Measurements from ENCODE around the gene SYCP3. TPM values are rescaled to one million over a fixed set of nuclear protein-coding genes. Genes with fewer than 3 reads are reported as not detected.

SYCP3 gene
- total and polyA plus RNA-seq, 2 of the 13 experiments (the other 11 are each of a cell fraction or from before 2014, with no cell fraction given), result not detected

GRCh38 chr12:101707131-101707782 lies 32.0 kb downstream of the SYCP3 start:
- no peak overlapping the region for H3K4me3 ChIP-seq (replicated peaks in 1 of 3; ENCODE audit: insufficient read depth in 1 of 3, low read depth in 2 of 3, low read length in 3 of 3)
- no peak overlapping the region for H2AFZ ChIP-seq (ENCODE audit: low read length)
- no peak for FAIRE-seq
- H3K4me2 ChIP-seq (ENCODE audit: low read depth, low read length), result no peak overlapping the region
- ATAC-seq, result peak; percentile 42
- peaks cover 2 to 10% of the 10 kb centered on the region in 2 experiments; a peak in 3 of 5 replicates for H3K36me3 ChIP-seq (replicated peaks in 1 of 2; ENCODE audit: control insufficient read depth in 1 of 2, insufficient read depth in 2 of 2, low read length in 2 of 2)
- H3K27me3 ChIP-seq (ENCODE audit: control insufficient read depth in 1 of 2, insufficient read depth in 2 of 2, low read length in 2 of 2), result no peaks in the 10 kb centered on the region
- peaks cover 22% of the 10 kb centered on the region for H4K20me1 ChIP-seq (ENCODE audit: insufficient read depth, low read length)
- no peaks in the 10 kb centered on the region for H3K9me3 ChIP-seq (ENCODE audit: low read length)
- in situ Hi-C loops (cut with HindIII; ENCODE audit: extremely low pct_ligation_motif_present, low pct_unique_long_range_greater_than_20kb), result no loop called here
- ChIA-PET POLR2A (interaction anchor here (0.7 to 0.9 kb wide), 2 partner anchors 9 to 11 kb away, joined by 3 to 4 read pairs; no protein-coding TSS in a partner anchor), CTCF (ENCODE audit: low intra/inter-chr PET ratio, low total read pairs) (no interaction called here)
- no peak for DNase-seq (ENCODE audit: low spot score)
- H3K9ac ChIP-seq (ENCODE audit: insufficient read depth, low read depth, low read length), result no peak overlapping the region
- intact Hi-C loops (cut with micrococcal nuclease; ENCODE audit: unreplicated experiment), result no loop called here
- peaks cover 76% of the 10 kb centered on the region for H3K4me1 ChIP-seq (ENCODE audit: insufficient read depth, low read length)
- TSS peak; percentile 0 for BruUV-seq (replicated peaks)
- H3K79me2 ChIP-seq (ENCODE audit: insufficient read depth, low read length), result peaks cover 85% of the 10 kb centered on the region
- no peak overlapping the region for H3K27ac ChIP-seq (ENCODE audit: extremely low read length, insufficient read depth, low read length)
- TF ChIP-seq HDAC1 (CRISPR knock-in tag; IDR thresholded peaks at IDR 0.05) (no peak), ZNF784 (CRISPR knock-in tag; IDR thresholded peaks at IDR 0.05; ENCODE audit: borderline replicate concordance) (no peak), ZNF598 (CRISPR knock-in tag; IDR thresholded peaks at IDR 0.05; ENCODE audit: borderline replicate concordance) (no peak), ZBTB10 (CRISPR knock-in tag; IDR thresholded peaks at IDR 0.05; ENCODE audit: borderline replicate concordance) (no peak), ZNF468 (CRISPR knock-in tag; IDR thresholded peaks at IDR 0.05) (no peak), RNF219 (CRISPR knock-in tag; IDR thresholded peaks at IDR 0.05) (no peak), KLF12 (CRISPR knock-in tag; IDR thresholded peaks at IDR 0.05; ENCODE audit: borderline replicate concordance) (no peak), REPIN1 (CRISPR knock-in tag; IDR thresholded peaks at IDR 0.05; ENCODE audit: borderline replicate concordance, low read depth) (no peak), ZGPAT (CRISPR knock-in tag; IDR thresholded peaks at IDR 0.05) (no peak), RBM22 (optimal IDR thresholded peaks at IDR 0.05; ENCODE audit: low read length) (peak; percentile 9), RBFOX2 (IDR thresholded peaks at IDR 0.05; ENCODE audit: low read depth, low read length) (peak; percentile 34; the same call in 1 of the 2 replicates), JDP2 (CRISPR knock-in tag; IDR thresholded peaks at IDR 0.05; ENCODE audit: borderline replicate concordance) (no peak)
